Measurements from ENCODE around the gene DHX16.
"Not testable (repeated sequence)": the region's sequence is repeated elsewhere in the genome, so short reads cannot be mapped to it uniquely, and the experiment has no call there.

Gene DHX16

GRCh38 chr6:30672445-30673253 lies at the start of gene DHX16:
TSS of gene DHX16 (minus strand) at chr6:30673006. CDS start at chr6:30672841, 165 bp downstream.
- DNase-seq (ENCODE audit: low read depth) = peak; percentile 67

- DNase-seq (ENCODE audit: low read depth) = not testable (repeated sequence)
Observed at GRCh38 chr6:30722025-30722279, 49.1 kb upstream of the DHX16 start.

GRCh38 chr6:30721198-30722024 lies 48.6 kb upstream of the DHX16 start:
- peak; percentile 99 for DNase-seq (ENCODE audit: low read depth)

GRCh38 chr6:30720738-30721197 lies 48.0 kb upstream of the DHX16 start:
- DNase-seq (ENCODE audit: low read depth) = no peak

- peak; percentile 82 for DNase-seq (ENCODE audit: low read depth)
Observed at GRCh38 chr6:30719791-30720737, 47.3 kb upstream of the DHX16 start, which contains the start of gene TUBB. TSS of gene TUBB (plus strand) at chr6:30720352. CDS start at chr6:30720507, 155 bp downstream.

GRCh38 chr6:30719356-30719755 lies 46.5 kb upstream of the DHX16 start:
- DNase-seq (ENCODE audit: low read depth) = no peak

- not testable (repeated sequence) for DNase-seq (ENCODE audit: low read depth)
Observed at GRCh38 chr6:30717845-30718720, 45.3 kb upstream of the DHX16 start.

- peak; percentile 89 for DNase-seq (ENCODE audit: low read depth)
Observed at GRCh38 chr6:30717129-30717844, 44.5 kb upstream of the DHX16 start, which contains the start of gene MDC1. TSS of gene MDC1 (minus strand) at chr6:30717281. CDS start at chr6:30715175, 2,106 bp downstream.

- no peak for DNase-seq (ENCODE audit: low read depth)
Observed at GRCh38 chr6:30716879-30717128, 44.0 kb upstream of the DHX16 start.

GRCh38 chr6:30714263-30714662 lies 41.5 kb upstream of the DHX16 start:
- DNase-seq (ENCODE audit: low read depth) = no peak

- no peak for DNase-seq (ENCODE audit: low read depth)
Observed at GRCh38 chr6:30712441-30712945, 39.7 kb upstream of the DHX16 start.

- no peak for DNase-seq (ENCODE audit: low read depth)
Observed at GRCh38 chr6:30711758-30712380, 39.1 kb upstream of the DHX16 start.

- no peak for DNase-seq (ENCODE audit: low read depth)
Observed at GRCh38 chr6:30709101-30709868, 36.5 kb upstream of the DHX16 start.

- DNase-seq (ENCODE audit: low read depth) = no peak
Observed at GRCh38 chr6:30707281-30707850, 34.6 kb upstream of the DHX16 start.

GRCh38 chr6:30705620-30706019 lies 32.8 kb upstream of the DHX16 start:
- DNase-seq (ENCODE audit: low read depth) = no peak

GRCh38 chr6:30703821-30704220 lies 31.0 kb upstream of the DHX16 start:
- DNase-seq (ENCODE audit: low read depth) = no peak

- no peak for DNase-seq (ENCODE audit: low read depth)
Observed at GRCh38 chr6:30703011-30703410, 30.2 kb upstream of the DHX16 start.

- DNase-seq (ENCODE audit: low read depth) = no peak
Observed at GRCh38 chr6:30700340-30700739, 27.5 kb upstream of the DHX16 start.

GRCh38 chr6:30696432-30696831 lies 23.6 kb upstream of the DHX16 start:
- no peak for DNase-seq (ENCODE audit: low read depth)

All from stimulated activated CD8-positive, alpha-beta memory T cell treated with anti-CD3 and anti-CD28 coated beads, Interleukin-15, amount 100 ng/mL, for 24 hours (primary cell).